Measurements from ENCODE around the gene BRICD5. TPM values are rescaled to one million over a fixed set of nuclear protein-coding genes. Genes with fewer than 3 reads are reported as not detected.

BRICD5 gene
- total and polyA plus RNA-seq, 2 of the 13 experiments (the other 11 are each of a cell fraction or from before 2014, with no cell fraction given), result 1.6 to 5.8 TPM

DNA sequence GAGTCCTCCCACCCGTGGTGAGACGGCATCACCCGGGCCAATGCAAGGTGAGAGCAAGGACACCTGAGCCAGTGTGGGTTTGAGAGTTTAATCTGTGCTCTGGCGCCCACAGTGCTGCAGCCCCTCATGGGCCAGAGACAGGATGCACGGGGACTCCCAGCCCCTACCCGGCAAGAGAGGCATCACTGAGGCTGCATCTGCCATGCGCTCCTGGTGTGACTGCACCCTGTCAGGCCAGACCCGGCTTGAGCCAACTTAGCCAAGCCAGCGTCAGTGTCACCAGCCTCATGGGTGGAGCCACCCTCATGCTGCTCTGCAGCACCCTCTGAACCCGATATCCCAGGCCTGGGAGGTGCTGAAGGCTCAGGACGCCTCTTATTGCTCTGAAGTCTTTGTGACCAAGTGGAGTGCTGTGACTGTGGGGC lies 1.3 kb upstream of the BRICD5 start (continued):
- no peak for TF ChIP-seq ZNF510 (CRISPR knock-in tag; IDR thresholded peaks at IDR 0.05; ENCODE audit: low read depth)
- no peak for TF ChIP-seq HHEX (CRISPR knock-in tag; IDR thresholded peaks at IDR 0.05)
- TF ChIP-seq BORCS8-MEF2B (CRISPR knock-in tag; IDR thresholded peaks at IDR 0.05), result 0 out of 2 replicates have a peak, but pooled peaks have one; percentile 41
- no peak for TF ChIP-seq ZNF597 (CRISPR knock-in tag; IDR thresholded peaks at IDR 0.05)
- TF ChIP-seq POLR2G (IDR thresholded peaks at IDR 0.05; ENCODE audit: low read depth, low read length), result peak; percentile 58; the same call in 1 of the 2 replicates
- no peak for TF ChIP-seq MIER3 (CRISPR knock-in tag; IDR thresholded peaks at IDR 0.05; ENCODE audit: borderline replicate concordance)
- TF ChIP-seq SAP130 (CRISPR knock-in tag; IDR thresholded peaks at IDR 0.05; ENCODE audit: low read depth), result no peak
- TF ChIP-seq, protein P1, sequence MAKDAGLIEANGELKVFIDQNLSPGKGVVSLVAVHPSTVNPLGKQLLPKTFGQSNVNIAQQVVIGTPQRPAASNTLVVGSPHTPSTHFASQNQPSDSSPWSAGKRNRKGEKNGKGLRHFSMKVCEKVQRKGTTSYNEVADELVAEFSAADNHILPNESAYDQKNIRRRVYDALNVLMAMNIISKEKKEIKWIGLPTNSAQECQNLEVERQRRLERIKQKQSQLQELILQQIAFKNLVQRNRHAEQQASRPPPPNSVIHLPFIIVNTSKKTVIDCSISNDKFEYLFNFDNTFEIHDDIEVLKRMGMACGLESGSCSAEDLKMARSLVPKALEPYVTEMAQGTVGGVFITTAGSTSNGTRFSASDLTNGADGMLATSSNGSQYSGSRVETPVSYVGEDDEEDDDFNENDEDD (CRISPR knock-in tag; IDR thresholded peaks at IDR 0.05; ENCODE audit: borderline replicate concordance), result no peak
- 0 out of 2 replicates have a peak, but pooled peaks have one; percentile 2 for TF ChIP-seq GABPB1 (CRISPR knock-in tag; IDR thresholded peaks at IDR 0.05)

GRCh38 chr16:2210009-2210332 lies 692 bp downstream of the BRICD5 start:
- Histone ChIP-seq H3K27ac (ENCODE audit: extremely low read length, insufficient read depth, low read length) (peak overlapping the region; percentile 59), H3K36me3 (replicated peaks in 1 of 2; ENCODE audit: control insufficient read depth in 1 of 2, insufficient read depth in 2 of 2, low read length in 2 of 2) (peaks cover 4 to 20% of the 10 kb centered on the region in 2 experiments; a peak in 4 of 5 replicates), H3K9ac (ENCODE audit: insufficient read depth, low read depth, low read length) (no peak overlapping the region), H2AFZ (ENCODE audit: low read length) (no peak overlapping the region), H3K4me2 (ENCODE audit: low read depth, low read length) (0 out of 2 replicates have a peak overlapping the region, but pooled peaks have one; percentile 63), H3K9me3 (ENCODE audit: low read length) (no peaks in the 10 kb centered on the region), H3K4me3 (replicated peaks in 1 of 3; ENCODE audit: insufficient read depth in 1 of 3, low read depth in 2 of 3, low read length in 3 of 3) (peak overlapping the region in 1 of 3 experiments; percentile 30; a peak in 1 of 6 replicates), H3K27me3 (ENCODE audit: control insufficient read depth in 1 of 2, insufficient read depth in 2 of 2, low read length in 2 of 2) (no peaks in the 10 kb centered on the region; a peak in 1 of 5 replicates), H3K4me1 (ENCODE audit: insufficient read depth, low read length) (peaks cover 52% of the 10 kb centered on the region), H4K20me1 (ENCODE audit: insufficient read depth, low read length) (0 out of 2 replicates have a peak, but pooled peaks cover 3% of the 10 kb centered on the region), H3K79me2 (ENCODE audit: insufficient read depth, low read length) (peaks cover 28% of the 10 kb centered on the region)
- in situ Hi-C loops (cut with HindIII; ENCODE audit: extremely low pct_ligation_motif_present, low pct_unique_long_range_greater_than_20kb) (no loop called here), intact Hi-C loops (cut with micrococcal nuclease; ENCODE audit: unreplicated experiment) (no loop called here)
- BruUV-seq (replicated peaks), result no TSS peak
- no peak for FAIRE-seq
- no peak for DNase-seq (ENCODE audit: low spot score)
- WGBS (ENCODE audit: low lambda C conversion rate), result 93% methylated on average over 13 of the region's 17 CpGs
- CTCF ChIA-PET (ENCODE audit: low intra/inter-chr PET ratio, low total read pairs), result no interaction called here
- ATAC-seq, result no peak
- POLR2A ChIA-PET, result interaction anchor here (0.9 to 1.4 kb wide), 3 partner anchors 16 to 55 kb away, joined by 3 to 6 read pairs (median 5); partner anchors contain the start of gene TRAF7
- TF ChIP-seq EZH2 (conservative IDR thresholded peaks at IDR 0.05; ENCODE audit: low read depth, low read length), result no peak
- no peak for TF ChIP-seq BCL6 (CRISPR knock-in tag; IDR thresholded peaks at IDR 0.05)
- no peak for TF ChIP-seq NR0B2 (CRISPR knock-in tag; IDR thresholded peaks at IDR 0.05)
- TF ChIP-seq PHF20 (CRISPR knock-in tag; IDR thresholded peaks at IDR 0.05), result no peak
- peak; percentile 49 for TF ChIP-seq AGO2 (optimal IDR thresholded peaks at IDR 0.05; ENCODE audit: low read depth, low read length)
- TF ChIP-seq CREB1 (IDR thresholded peaks at IDR 0.05), result no peak
- TF ChIP-seq CREB1 (CRISPR knock-in tag; IDR thresholded peaks at IDR 0.05), result no peak
- TF ChIP-seq IRF2 (CRISPR knock-in tag; IDR thresholded peaks at IDR 0.05), result no peak
- TF ChIP-seq ZNF709 (CRISPR knock-in tag; IDR thresholded peaks at IDR 0.05), result no peak
- TF ChIP-seq SIN3A (IDR thresholded peaks at IDR 0.05; ENCODE audit: borderline replicate concordance, low read depth, low read length), result no peak
- TF ChIP-seq, protein P2, sequence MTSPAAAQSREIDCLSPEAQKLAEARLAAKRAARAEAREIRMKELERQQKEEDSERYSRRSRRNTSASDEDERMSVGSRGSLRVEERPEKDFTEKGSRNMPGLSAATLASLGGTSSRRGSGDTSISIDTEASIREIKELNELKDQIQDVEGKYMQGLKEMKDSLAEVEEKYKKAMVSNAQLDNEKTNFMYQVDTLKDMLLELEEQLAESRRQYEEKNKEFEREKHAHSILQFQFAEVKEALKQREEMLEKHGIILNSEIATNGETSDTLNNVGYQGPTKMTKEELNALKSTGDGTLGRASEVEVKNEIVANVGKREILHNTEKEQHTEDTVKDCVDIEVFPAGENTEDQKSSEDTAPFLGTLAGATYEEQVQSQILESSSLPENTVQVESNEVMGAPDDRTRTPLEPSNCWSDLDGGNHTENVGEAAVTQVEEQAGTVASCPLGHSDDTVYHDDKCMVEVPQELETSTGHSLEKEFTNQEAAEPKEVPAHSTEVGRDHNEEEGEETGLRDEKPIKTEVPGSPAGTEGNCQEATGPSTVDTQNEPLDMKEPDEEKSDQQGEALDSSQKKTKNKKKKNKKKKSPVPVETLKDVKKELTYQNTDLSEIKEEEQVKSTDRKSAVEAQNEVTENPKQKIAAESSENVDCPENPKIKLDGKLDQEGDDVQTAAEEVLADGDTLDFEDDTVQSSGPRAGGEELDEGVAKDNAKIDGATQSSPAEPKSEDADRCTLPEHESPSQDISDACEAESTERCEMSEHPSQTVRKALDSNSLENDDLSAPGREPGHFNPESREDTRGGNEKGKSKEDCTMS (CRISPR knock-in tag; conservative IDR thresholded peaks at IDR 0.05), result no peak
- TF ChIP-seq ZNF570 (CRISPR knock-in tag; IDR thresholded peaks at IDR 0.05; ENCODE audit: borderline replicate concordance), result no peak
